GM06990 (cell line): ENCODE results near the gene ANKRD24.

Experiments used
- DNase-seq: peaks from one replicate; pipeline ENCODE4 v3.0.0-alpha.2; 2011; ENCODE audit not compliant: insufficient read length; ENCODE audit errors: extremely low read depth
- H3K27me3 ChIP-seq: replicated peaks from 2 replicates; pipeline ENCODE4 v1.6.0; 2011; ENCODE audit warnings: low read length; ENCODE audit not compliant: control insufficient read depth, insufficient read depth
- H3K36me3 ChIP-seq: 2 replicates; pipeline ENCODE4 v1.5.1; 2011; ENCODE audit warnings: low read length; ENCODE audit not compliant: control insufficient read depth, insufficient read depth
- H3K4me3 ChIP-seq: replicated peaks from 2 replicates; pipeline ENCODE4 v1.5.1; 2011; ENCODE audit warnings: low read depth, mild to moderate bottlenecking, control low read depth, low read length
- TF ChIP-seq, protein P1 (sequence below): IDR thresholded peaks from 2 replicates; pipeline ENCODE4 v1.5.1; 2011; ENCODE audit warnings: low read length, control low read depth, mild to moderate bottlenecking, inconsistent platforms; ENCODE audit not compliant: insufficient read depth, poor library complexity, severe bottlenecking

ANKRD24 gene

DNA sequence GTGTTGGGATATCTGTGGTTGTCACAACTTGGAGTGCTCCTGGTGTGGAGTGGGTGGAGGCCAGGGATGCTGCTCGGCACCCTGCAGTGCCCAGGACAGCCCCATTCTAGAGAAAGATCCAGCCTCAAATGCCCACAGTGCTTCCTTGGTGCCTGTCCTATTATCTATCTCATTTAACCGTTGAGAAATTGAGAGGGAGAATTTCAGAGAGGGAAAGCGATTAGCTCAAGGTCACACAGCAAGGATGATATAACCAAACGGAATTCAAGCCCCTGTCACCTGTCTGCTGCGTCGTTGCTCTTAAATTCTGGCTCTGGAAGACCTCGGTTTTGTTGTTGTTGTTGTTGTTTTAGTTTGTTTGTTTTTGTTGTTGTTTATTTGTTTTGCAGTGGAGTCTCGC is 13.5 kb downstream of the ANKRD24 start:
- no peaks in the 10 kb centered on the region; the same call in 1 of the 2 replicates for H3K27me3 ChIP-seq
- no peak overlapping the region for H3K4me3 ChIP-seq
- TF ChIP-seq, protein P1, sequence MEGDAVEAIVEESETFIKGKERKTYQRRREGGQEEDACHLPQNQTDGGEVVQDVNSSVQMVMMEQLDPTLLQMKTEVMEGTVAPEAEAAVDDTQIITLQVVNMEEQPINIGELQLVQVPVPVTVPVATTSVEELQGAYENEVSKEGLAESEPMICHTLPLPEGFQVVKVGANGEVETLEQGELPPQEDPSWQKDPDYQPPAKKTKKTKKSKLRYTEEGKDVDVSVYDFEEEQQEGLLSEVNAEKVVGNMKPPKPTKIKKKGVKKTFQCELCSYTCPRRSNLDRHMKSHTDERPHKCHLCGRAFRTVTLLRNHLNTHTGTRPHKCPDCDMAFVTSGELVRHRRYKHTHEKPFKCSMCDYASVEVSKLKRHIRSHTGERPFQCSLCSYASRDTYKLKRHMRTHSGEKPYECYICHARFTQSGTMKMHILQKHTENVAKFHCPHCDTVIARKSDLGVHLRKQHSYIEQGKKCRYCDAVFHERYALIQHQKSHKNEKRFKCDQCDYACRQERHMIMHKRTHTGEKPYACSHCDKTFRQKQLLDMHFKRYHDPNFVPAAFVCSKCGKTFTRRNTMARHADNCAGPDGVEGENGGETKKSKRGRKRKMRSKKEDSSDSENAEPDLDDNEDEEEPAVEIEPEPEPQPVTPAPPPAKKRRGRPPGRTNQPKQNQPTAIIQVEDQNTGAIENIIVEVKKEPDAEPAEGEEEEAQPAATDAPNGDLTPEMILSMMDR, result no peak
- no peak for DNase-seq
- H3K36me3 ChIP-seq, result no peaks in the 10 kb centered on the region

DNA sequence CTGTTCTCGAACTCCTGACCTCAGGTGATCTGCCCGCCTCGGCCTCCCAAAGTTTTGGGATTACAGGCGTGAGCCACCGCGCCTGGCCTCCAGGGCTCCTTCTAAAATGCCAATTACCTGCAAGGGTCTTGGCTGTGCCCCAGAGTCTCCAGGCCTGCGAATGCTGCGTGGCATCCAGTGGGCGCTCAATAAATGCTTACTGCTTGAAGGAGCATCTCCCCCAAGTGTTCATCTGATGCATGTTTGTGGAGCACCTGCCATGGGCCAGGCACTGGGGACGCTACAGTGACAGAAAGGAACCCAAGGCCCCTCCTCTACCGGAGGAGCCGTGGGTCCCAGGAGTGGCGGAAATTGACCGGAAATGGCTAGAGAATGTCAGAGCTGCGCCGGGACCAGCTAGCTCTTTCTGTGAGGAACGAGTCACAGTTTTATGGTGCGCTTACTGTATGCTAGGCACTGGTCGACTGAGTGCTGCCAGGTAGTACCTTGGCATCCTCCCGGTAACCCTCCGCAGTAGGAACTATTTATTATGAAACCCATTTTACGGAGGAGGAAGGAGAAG is 14.2 kb downstream of the ANKRD24 start:
- Histone ChIP-seq H3K4me3 (no peak overlapping the region), H3K36me3 (no peaks in the 10 kb centered on the region), H3K27me3 (no peaks in the 10 kb centered on the region; the same call in 1 of the 2 replicates)
- no peak for DNase-seq
- TF ChIP-seq, protein P1, result no peak

DNA sequence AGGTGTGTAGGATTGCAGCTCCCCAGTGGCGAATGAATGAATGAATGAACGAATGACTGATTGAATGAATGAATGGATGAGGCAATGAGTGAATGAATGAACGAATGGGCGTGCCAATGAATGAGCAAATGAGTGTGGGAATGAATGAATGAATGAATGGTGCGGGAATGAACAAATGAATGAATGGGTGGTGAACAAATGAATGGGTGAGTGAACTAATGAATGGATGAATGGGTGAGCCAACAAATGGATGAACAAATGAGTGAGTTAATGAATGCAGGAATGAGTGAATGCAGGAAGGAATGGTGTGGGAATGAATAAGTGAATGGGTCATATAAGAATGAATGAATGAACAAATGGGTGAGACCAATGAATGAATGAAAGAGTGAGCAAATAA is 14.7 kb downstream of the ANKRD24 start:
- Histone ChIP-seq H3K27me3 (no peaks in the 10 kb centered on the region; the same call in 1 of the 2 replicates), H3K36me3 (no peaks in the 10 kb centered on the region), H3K4me3 (no peak overlapping the region)
- no peak for DNase-seq
- TF ChIP-seq, protein P1, result no peak

DNA sequence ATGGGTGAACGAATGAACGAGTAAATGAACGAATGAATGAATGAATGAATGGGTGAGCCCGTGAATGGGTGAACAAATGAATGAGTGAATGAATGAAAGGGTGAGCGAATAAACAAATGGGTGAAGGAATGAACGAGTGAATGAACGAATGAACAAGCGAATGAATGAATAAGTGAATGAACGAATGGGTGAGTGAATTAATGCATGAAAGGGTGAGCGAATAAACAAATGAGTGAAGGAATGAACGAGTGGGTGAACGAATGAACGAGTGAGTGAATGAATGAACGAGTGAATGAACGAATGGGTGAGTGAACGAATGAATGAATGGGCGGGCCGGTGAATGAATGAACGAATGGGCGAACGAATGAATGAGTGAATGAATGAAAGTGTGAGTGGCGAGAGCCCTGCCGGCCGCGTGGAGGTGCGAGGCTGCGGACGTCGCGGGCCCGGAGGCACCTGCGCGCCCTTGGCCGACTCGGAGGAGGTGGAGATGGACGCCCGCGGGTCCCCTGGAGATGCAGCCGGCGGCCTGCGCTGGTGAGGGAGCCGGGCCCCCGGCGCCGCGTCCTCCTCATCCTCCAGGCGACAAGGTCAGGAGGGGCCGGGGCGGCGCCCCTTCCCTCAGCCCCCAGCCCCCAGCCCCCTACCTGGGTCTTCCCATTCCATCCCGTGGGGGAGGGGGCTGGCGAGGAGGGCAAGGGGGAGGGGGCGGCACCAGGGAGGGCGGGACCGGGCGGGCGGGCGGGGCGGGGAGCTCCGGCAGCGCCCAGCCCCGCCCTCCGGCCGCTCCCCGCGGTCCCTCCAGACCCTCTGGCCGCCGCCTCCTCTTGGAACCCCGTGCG is 15.4 kb downstream of the ANKRD24 start:
- DNase-seq, result no peak
- H3K4me3 ChIP-seq, result no peak overlapping the region
- TF ChIP-seq, protein P1, result no peak
- H3K27me3 ChIP-seq, result no peaks in the 10 kb centered on the region; the same call in 1 of the 2 replicates
- no peaks in the 10 kb centered on the region for H3K36me3 ChIP-seq

DNA sequence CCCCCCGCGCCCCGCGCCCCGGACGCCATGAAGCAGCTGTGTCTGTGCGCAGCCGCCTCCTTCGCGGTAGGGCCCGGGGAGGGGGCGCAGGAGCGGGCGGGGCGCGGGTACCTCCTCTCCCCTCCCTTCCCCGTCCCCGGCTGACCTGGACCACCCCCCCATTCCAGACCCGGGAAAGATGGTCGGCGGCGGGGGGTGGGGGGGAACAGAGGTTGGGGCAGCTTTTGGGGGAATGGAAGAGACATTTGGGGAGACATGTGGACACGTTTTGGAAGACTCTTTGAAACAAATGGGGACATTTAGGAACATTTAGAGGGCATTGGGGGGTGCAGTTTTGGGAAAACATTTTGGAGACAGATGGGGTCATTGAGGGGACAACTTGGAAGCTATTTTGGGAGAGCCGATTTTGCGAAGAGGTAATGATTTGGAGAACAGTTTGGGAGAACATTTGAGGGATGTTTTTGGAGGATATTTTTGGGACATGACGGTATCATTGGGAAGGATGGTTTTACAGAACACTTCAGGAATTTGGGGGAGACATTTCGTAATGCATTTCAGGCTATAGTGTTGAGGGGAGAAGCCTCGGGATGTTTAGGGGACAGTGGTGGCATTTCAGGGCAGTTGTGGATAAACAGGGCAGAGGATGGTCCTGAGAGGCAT is 16.1 kb downstream of the ANKRD24 start:
- no peaks in the 10 kb centered on the region for H3K36me3 ChIP-seq

More for the DNA sequence above, 16.1 kb downstream of the ANKRD24 start:
- TF ChIP-seq, protein P1, result no peak
- no peak overlapping the region for H3K4me3 ChIP-seq
- DNase-seq, result no peak
- H3K27me3 ChIP-seq, result no peaks in the 10 kb centered on the region; the same call in 1 of the 2 replicates
